DMS79 (cell line): ENCODE data around the gene ATE1.

Experiments used
- DNase-seq: peaks from one replicate; lab custom pipeline; 2025; lab: John Stamatoyannopoulos, UW

The ATE1 gene

DNA sequence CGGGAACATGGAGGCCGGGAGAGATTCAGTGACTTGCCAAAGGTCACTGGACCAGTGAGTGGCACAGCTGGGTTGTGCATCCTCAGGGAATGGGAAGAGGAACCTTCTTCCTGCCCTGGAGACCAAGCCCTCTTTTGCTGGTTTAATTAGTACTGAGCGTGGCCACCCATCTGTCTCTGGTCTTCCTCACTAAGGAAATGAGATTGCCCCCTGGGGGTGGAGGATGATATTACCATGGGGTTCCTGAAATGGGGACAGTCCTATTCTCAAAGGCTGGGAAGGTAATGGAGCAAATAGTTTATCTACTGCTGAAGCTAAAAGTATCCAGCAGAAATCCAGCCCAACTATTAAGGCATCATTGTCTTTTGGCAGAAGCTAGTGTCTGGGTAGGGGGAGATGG, 231.0 kb downstream of the ATE1 start:
- DNase-seq = no peak

DNA sequence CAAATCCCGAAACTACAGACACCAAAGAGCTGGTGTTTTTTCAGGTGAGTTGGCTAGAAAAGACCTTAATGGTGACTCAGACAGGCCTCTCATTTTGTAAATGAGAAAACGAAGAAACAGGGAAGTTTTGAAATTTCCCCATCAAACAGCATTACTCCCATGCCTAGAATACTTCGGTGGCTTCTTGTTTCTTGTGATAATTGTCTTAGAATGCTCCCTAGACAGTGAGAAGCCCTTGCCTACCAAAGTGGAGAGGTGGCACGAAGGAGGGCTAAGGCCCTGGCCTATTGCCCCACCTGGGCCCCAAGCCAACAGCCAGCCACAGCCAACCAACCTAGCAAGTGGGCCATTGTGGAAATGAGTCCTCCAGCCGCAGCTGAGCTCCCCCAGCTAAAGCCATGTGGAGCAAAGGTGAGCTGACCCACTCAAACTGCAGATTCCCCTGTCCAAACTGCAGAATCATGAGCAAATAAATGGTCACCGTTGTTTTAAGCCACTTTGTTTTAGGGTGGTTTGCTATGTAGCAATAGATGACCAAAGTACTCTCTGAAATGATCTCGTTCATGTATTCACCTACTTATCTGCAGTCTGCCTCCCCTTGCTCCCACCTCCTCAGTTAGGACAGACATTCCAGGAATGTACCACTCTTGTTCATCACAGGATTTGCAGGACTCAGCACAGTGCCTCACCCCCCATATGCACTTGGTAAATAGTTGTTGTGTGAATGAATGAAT, 231.9 kb downstream of the ATE1 start:
- no peak for DNase-seq

DNA sequence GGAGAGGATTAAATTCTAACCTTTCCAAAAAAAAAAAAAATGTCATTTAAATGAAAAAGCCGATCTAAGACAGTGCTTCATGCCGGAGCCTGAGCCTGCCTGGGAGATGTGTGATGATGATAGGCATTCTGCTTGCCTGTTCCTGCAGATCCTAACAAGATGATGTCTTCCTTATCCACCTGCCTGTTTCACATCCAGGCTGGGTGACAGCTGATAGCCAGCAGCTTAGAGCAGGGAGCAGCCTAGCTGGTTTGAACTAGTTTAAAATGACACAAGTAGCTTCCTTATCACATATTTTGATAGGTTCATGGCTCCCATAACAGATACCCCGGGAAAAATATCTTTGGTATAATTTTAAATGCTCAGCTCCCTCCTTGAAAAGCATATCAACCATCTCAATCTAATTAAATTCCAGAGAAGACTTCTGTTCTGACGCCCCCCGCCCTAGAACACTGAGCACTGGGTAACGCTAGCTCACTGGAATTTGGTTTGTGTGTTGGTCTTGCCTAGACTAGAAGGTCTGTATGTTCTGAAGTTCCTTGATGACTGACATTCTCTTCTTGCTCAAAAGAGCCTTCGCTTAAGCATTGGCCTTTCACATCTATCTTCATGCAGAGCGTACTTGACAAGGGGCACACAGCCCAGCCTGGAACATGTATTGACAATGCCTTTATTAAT, 232.7 kb downstream of the ATE1 start:
- DNase-seq = no peak

DNA sequence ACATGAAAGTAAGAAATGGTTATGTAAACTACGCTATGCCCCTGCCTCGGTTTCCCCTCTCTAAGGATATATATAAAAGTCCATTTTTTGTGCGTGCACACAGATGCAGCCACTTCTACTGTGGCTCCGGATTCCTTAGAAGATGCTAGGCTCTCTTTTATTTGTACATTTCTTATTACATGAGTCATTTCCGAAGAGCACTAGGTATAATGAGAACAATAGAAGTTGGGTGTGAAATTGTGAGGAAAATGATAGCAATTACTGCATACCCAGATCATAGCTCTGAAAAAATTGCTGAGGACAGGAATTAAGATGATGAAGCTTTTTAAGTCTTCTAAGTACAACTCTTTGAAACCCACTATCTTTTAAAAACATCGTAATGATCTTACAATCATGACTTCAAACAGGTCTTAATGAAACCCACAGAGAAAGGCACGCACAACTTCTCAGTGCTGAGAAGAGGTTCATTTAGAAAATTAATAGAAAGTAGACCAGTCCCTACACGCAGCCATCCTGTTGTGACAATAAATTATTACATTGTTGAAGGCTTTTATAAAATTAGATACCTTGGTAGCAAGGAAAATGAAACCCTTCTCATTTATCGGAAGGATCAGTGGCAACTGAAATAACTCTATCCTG, 233.4 kb downstream of the ATE1 start:
- no peak for DNase-seq

- no peak for DNase-seq
Measured at GRCh38 chr10:121692626-121693025, 235.2 kb downstream of the ATE1 start.

- no peak for DNase-seq
Measured at GRCh38 chr10:121690970-121691369, 236.9 kb downstream of the ATE1 start.
